ENCODE measurements around the gene SLC38A10. TPM values are rescaled to one million over a fixed set of nuclear protein-coding genes. Genes with fewer than 3 reads are reported as not detected.

The SLC38A10 gene
- total RNA-seq, 1 experiment from 2014 or later = 109 TPM

DNA sequence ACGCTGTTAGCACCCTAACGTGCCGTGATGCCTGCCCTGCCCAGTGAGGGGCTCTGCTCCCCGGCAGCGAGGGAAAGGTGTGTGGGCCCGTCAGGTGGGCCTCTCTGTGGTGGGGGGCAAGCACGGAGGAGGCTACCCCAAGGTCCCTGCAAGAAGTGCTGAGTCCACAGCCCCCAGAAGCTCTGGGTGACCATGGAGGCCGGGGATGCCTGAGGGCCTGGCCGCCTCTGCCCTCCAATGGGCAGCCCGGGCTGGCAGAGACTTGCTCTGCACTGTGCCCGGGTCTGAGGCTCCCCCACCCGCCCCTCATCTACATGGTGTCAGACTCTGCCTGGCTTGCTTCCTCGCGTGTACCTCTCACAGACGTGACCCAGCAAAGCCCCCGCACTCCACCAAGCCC lies 12.2 kb downstream of the SLC38A10 start:
- H3K79me2 ChIP-seq (ENCODE audit: insufficient read depth, low read length) = peaks cover 48% of the 10 kb centered on the region
- no peak overlapping the region for H3K4me2 ChIP-seq (ENCODE audit: low read length)
- TF ChIP-seq ZNF274 (IDR thresholded peaks at IDR 0.05; ENCODE audit: low read depth, low read length) = no peak
- TF ChIP-seq EZH2phosphoT487 (IDR thresholded peaks at IDR 0.05; ENCODE audit: borderline replicate concordance) = no peak
- no peak for TF ChIP-seq SRF (IDR thresholded peaks at IDR 0.05; ENCODE audit: low read depth)
- TF ChIP-seq SIN3A (IDR thresholded peaks at IDR 0.05; ENCODE audit: low read depth) = no peak
- no peak for TF ChIP-seq FOSL1 (IDR thresholded peaks at IDR 0.05; ENCODE audit: low read depth)
- no peak for TF ChIP-seq POLR2AphosphoS5 (IDR thresholded peaks at IDR 0.05; ENCODE audit: low read depth, low read length)
- TF ChIP-seq, protein P1, sequence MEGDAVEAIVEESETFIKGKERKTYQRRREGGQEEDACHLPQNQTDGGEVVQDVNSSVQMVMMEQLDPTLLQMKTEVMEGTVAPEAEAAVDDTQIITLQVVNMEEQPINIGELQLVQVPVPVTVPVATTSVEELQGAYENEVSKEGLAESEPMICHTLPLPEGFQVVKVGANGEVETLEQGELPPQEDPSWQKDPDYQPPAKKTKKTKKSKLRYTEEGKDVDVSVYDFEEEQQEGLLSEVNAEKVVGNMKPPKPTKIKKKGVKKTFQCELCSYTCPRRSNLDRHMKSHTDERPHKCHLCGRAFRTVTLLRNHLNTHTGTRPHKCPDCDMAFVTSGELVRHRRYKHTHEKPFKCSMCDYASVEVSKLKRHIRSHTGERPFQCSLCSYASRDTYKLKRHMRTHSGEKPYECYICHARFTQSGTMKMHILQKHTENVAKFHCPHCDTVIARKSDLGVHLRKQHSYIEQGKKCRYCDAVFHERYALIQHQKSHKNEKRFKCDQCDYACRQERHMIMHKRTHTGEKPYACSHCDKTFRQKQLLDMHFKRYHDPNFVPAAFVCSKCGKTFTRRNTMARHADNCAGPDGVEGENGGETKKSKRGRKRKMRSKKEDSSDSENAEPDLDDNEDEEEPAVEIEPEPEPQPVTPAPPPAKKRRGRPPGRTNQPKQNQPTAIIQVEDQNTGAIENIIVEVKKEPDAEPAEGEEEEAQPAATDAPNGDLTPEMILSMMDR (IDR thresholded peaks at IDR 0.05 in 2 of 3, conservative IDR thresholded peaks at IDR 0.05 in 1 of 3; ENCODE audit: borderline replicate concordance in 1 of 3, insufficient read depth in 1 of 3, low read depth in 2 of 3, low read length in 2 of 3) = no peak
- no peak for TF ChIP-seq RAD21 (IDR thresholded peaks at IDR 0.05; ENCODE audit: low read depth)
- no peak for TF ChIP-seq JUND (IDR thresholded peaks at IDR 0.05)
- no peak for TF ChIP-seq EZH2 (IDR thresholded peaks at IDR 0.05)
- no peak for TF ChIP-seq POLR2A (IDR thresholded peaks at IDR 0.05; ENCODE audit: borderline replicate concordance, extremely low read depth, insufficient read depth, insufficient read length)
- TF ChIP-seq, protein P2, sequence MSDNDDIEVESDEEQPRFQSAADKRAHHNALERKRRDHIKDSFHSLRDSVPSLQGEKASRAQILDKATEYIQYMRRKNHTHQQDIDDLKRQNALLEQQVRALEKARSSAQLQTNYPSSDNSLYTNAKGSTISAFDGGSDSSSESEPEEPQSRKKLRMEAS (IDR thresholded peaks at IDR 0.05) = no peak
- no peak for TF ChIP-seq CEBPB (IDR thresholded peaks at IDR 0.05; ENCODE audit: low read depth)
- no peak for TF ChIP-seq ZFX (IDR thresholded peaks at IDR 0.05)
- H3K4me3 ChIP-seq (replicated peaks in 1 of 2; ENCODE audit: low read depth in 1 of 2, low read length in 2 of 2) = no peak overlapping the region
- H3K36me3 ChIP-seq (ENCODE audit: control insufficient read depth in 1 of 2, insufficient read depth in 2 of 2, low read length in 2 of 2) = peaks cover 29 to 33% of the 10 kb centered on the region in 2 experiments; a peak in 3 of 4 replicates
- H4K20me1 ChIP-seq (ENCODE audit: insufficient read depth) = no peaks in the 10 kb centered on the region
- ChIA-PET RAD21 (ENCODE audit: low non-redundant PET in 1 of 2, low total read pairs in 2 of 2, uncharacterized antibody in 2 of 2, unreplicated experiment in 2 of 2) (no interaction called here), POLR2A (no interaction called here), CTCF (no interaction called here)
- no peaks in the 10 kb centered on the region for H3K27me3 ChIP-seq (ENCODE audit: insufficient read depth, low read length)
- no peak overlapping the region for H3K9ac ChIP-seq (ENCODE audit: low read length)
- intact Hi-C loops (cut with micrococcal nuclease) = no loop called here
- H3K9me2 ChIP-seq (ENCODE audit: insufficient read depth) = no peaks in the 10 kb centered on the region
- ATAC-seq (no peak), DNase-seq (ENCODE audit: low read depth, low spot score) (no peak)
- no TSS peak for BruUV-seq (replicated peaks)
- H2AFZ ChIP-seq (ENCODE audit: low read depth, low read length, poor library complexity, severe bottlenecking) = no peak overlapping the region
- H3K27ac ChIP-seq (ENCODE audit: low read depth, low read length) = no peak overlapping the region
- no peaks in the 10 kb centered on the region for H3K9me3 ChIP-seq (ENCODE audit: control insufficient read depth in 1 of 2, insufficient read depth in 1 of 2, low read depth in 1 of 2, low read length in 2 of 2)
- H3K4me1 ChIP-seq (ENCODE audit: control insufficient read depth in 1 of 2, insufficient read depth in 2 of 2, low read length in 2 of 2) = no peaks in the 10 kb centered on the region
